HepG2 (cell line): ENCODE data around the gene EEFSEC. TPM values are rescaled to one million over a fixed set of nuclear protein-coding genes. Genes with fewer than 3 reads are reported as not detected.

ENCODE experiments used
- ATAC-seq: fragments of 200-7000 bp; cut with Tn5 transposase; 3 replicates; pipeline ENCODE4 v1.9.1; 2020; ENCODE audit warnings: mild to moderate bottlenecking, moderate library complexity
- BruUV-seq: library from RNA; stranded (reverse); fragments of 400-500 nt; replicated peaks from 2 replicates; lab custom pipeline; 2021; lab: Mats Ljungman, UMichigan
- CTCF ChIA-PET: fragments of 300-600 bp; formaldehyde crosslinking; extraction: SDS; loops from one replicate; lab custom pipeline; 2021; ENCODE audit warnings: low total read pairs, inconsistent platforms, low intra/inter-chr PET ratio; lab: Yijun Ruan, JAX
- POLR2A ChIA-PET: fragments of 350-600 bp; sonication (Branson Sonifier 250); formaldehyde crosslinking; loops from one replicate; lab custom pipeline; 2020; ENCODE audit warnings: antibody characterized with exemption, inconsistent platforms; lab: Yijun Ruan, JAX
- DNase-seq: peaks from one replicate; pipeline ENCODE4 v3.0.0-alpha.2; 2015; ENCODE audit warnings: low spot score
- FAIRE-seq: peaks from 3 replicates; lab custom pipeline; 2011; peaks lifted over from hg19 to GRCh38; lab: Jason Lieb, UNC
- H2AFZ ChIP-seq: one replicate; pipeline ENCODE4 v1.6.1; 2011; ENCODE audit warnings: low read length, inconsistent platforms
- H3K27ac ChIP-seq: fragments of 300-600 bp; 3 replicates; pipeline ENCODE4 v1.8.0; 2011; ENCODE audit warnings: mixed run types, mild to moderate bottlenecking, mixed read lengths, low read length, inconsistent platforms; ENCODE audit not compliant: insufficient read depth; ENCODE audit errors: extremely low read length
- H3K27me3 ChIP-seq, 2 experiments: fragments of 200-600 bp in 1 of 2; 2 replicates in 1 of 2; 3 replicates in 1 of 2; pipeline versions ENCODE4 v1.6.0 to v1.8.0; 2011; ENCODE audit warnings: low read length in 2 of 2, mild to moderate bottlenecking in 2 of 2, moderate library complexity in 2 of 2, inconsistent platforms in 1 of 2; ENCODE audit not compliant: insufficient read depth in 2 of 2, control insufficient read depth in 1 of 2
- H3K36me3 ChIP-seq, 2 experiments: fragments of 200-600 bp in 1 of 2; replicated peaks in 1 of 2; 2 replicates in 1 of 2; 3 replicates in 1 of 2; pipeline versions ENCODE4 v1.5.1 to v1.8.0; 2011; ENCODE audit warnings: low read length in 2 of 2, inconsistent platforms in 1 of 2; ENCODE audit not compliant: insufficient read depth in 2 of 2, control insufficient read depth in 1 of 2
- H3K4me1 ChIP-seq: 2 replicates; pipeline ENCODE4 v1.5.1; 2012; ENCODE audit warnings: low read length, inconsistent platforms; ENCODE audit not compliant: insufficient read depth
- H3K4me2 ChIP-seq: 2 replicates; pipeline ENCODE4 v1.6.0; 2011; ENCODE audit warnings: low read depth, low read length, inconsistent platforms
- H3K4me3 ChIP-seq, 3 experiments: fragments of 200-600 bp in 1 of 3; sonication (generic), shearing (Covaris generic) in 1 of 3; replicated peaks in 1 of 3; 2 replicates each; pipeline ENCODE4 v1.5.1; 2011 to 2016; ENCODE audit warnings: low read length in 3 of 3, inconsistent platforms in 2 of 3, low read depth in 2 of 3, mild to moderate bottlenecking in 2 of 3, control low read depth in 1 of 3, mixed read lengths in 1 of 3; ENCODE audit not compliant: insufficient read depth in 1 of 3
- H3K79me2 ChIP-seq: one replicate; pipeline ENCODE4 v1.6.1; 2011; ENCODE audit warnings: low read length, inconsistent platforms; ENCODE audit not compliant: insufficient read depth
- H3K9ac ChIP-seq: 2 replicates; pipeline ENCODE4 v1.6.0; 2011; ENCODE audit warnings: mild to moderate bottlenecking, low read depth, low read length, inconsistent platforms; ENCODE audit not compliant: insufficient read depth
- H3K9me3 ChIP-seq: 2 replicates; pipeline ENCODE4 v1.5.1; 2012; ENCODE audit warnings: mild to moderate bottlenecking, low read length
- H4K20me1 ChIP-seq: 2 replicates; pipeline ENCODE4 v1.6.0; 2011; ENCODE audit warnings: inconsistent platforms, mild to moderate bottlenecking, low read length, moderate library complexity; ENCODE audit not compliant: insufficient read depth
- CEBPG ChIP-seq: IDR thresholded peaks from 2 replicates; pipeline ENCODE4 v1.6.1; 2016
- CHD4 ChIP-seq: fragments of 200-600 bp; sonication (generic); IDR thresholded peaks from 2 replicates; pipeline ENCODE4 v1.7.0; 2017; ENCODE audit warnings: mild to moderate bottlenecking, low read length, borderline replicate concordance
- NFYB ChIP-seq: sonication (generic); formaldehyde crosslinking; IDR thresholded peaks from 2 replicates; pipeline ENCODE4 v1.4.0; 2020; ENCODE audit warnings: missing genetic modification reagents
- RBM39 ChIP-seq: fragments of 200-400 bp; formaldehyde crosslinking; IDR thresholded peaks from one replicate; pipeline ENCODE4 v1.6.1; 2018; ENCODE audit warnings: antibody characterized with exemption, mild to moderate bottlenecking, low read depth, low read length; ENCODE audit not compliant: poor library complexity, severe bottlenecking
- ZMYM4 ChIP-seq: sonication (generic); formaldehyde crosslinking; IDR thresholded peaks from 2 replicates; pipeline ENCODE4 v1.8.1; 2023; ENCODE audit warnings: mild to moderate bottlenecking, missing genetic modification reagents
- ZNF160 ChIP-seq: sonication (generic); formaldehyde crosslinking; IDR thresholded peaks from 2 replicates; pipeline ENCODE4 v1.8.0; 2022; ENCODE audit warnings: mild to moderate bottlenecking, inconsistent platforms, missing genetic modification reagents
- ZNF224 ChIP-seq: sonication (generic); formaldehyde crosslinking; IDR thresholded peaks from 2 replicates; pipeline ENCODE4 v1.5.0; 2020; ENCODE audit warnings: mild to moderate bottlenecking, missing genetic modification reagents
- ZNF282 ChIP-seq: fragments of 450-650 bp; IDR thresholded peaks from 2 replicates; pipeline ENCODE4 v1.6.1; 2018; ENCODE audit not compliant: partially characterized antibody
- ZNF337 ChIP-seq: sonication (generic); formaldehyde crosslinking; IDR thresholded peaks from 2 replicates; pipeline ENCODE4 v1.5.1; 2020; ENCODE audit warnings: missing genetic modification reagents, low read depth, mild to moderate bottlenecking, borderline replicate concordance
- ZNF501 ChIP-seq: sonication (generic); formaldehyde crosslinking; IDR thresholded peaks from 2 replicates; pipeline ENCODE4 v1.5.1; 2020; ENCODE audit warnings: mild to moderate bottlenecking, moderate library complexity, missing genetic modification reagents
- ZNF614 ChIP-seq: IDR thresholded peaks from 2 replicates; pipeline ENCODE4 v1.6.1; 2018; ENCODE audit warnings: missing biosample characterization, missing genetic modification reagents, inconsistent platforms, borderline replicate concordance
- ZNF629 ChIP-seq: sonication (generic); formaldehyde crosslinking; conservative IDR thresholded peaks from 2 replicates; pipeline ENCODE4 v1.5.0; 2020; ENCODE audit warnings: missing genetic modification reagents
- WGBS: methylation state at CpG from one replicate; pipeline ENCODE4 v1.1.6; 2017; ENCODE audit warnings: low lambda C conversion rate; 5-methylcytosine and 5-hydroxymethylcytosine counted together
- in situ Hi-C: cut with HindIII; loops from 2 replicates; pipeline ENCODE4 v1.10.0; 2017; ENCODE audit warnings: low pct_unique_long_range_greater_than_20kb; ENCODE audit not compliant: extremely low pct_ligation_motif_present
- intact Hi-C: fragments of 100-400 bp; cut with micrococcal nuclease; formaldehyde crosslinking; loops from one replicate; pipeline ENCODE4 v1.10.0; 2022; ENCODE audit not compliant: unreplicated experiment
- polyA plus RNA-seq, 8 experiments: library from polyadenylated mRNA; depleted of rRNA in 3 of 8; stranded (reverse) in 7 of 8; unstranded in 1 of 8; fragments of >200 nt; fragmentation: Illumina TruSeq in 4 of 8; extraction: Trizol in 4 of 8; gene quantifications; 2 replicates each; pipeline versions ENCODE4 v1.2.1 to v1.2.3, GENCODE V29; 2011 to 2016; ENCODE audit warnings: low read depth in 4 of 8, missing spikeins in 1 of 8, mixed read lengths in 1 of 8; ENCODE audit not compliant: insufficient read depth in 1 of 8
- total RNA-seq, 5 experiments: library from RNA; depleted of rRNA; stranded (reverse); fragments of >200 nt; fragmentation: Illumina TruSeq; extraction: Trizol; gene quantifications; 2 replicates each; pipeline ENCODE4 v1.2.3, GENCODE V29; 2016; ENCODE audit warnings: low read depth in 1 of 5
- TF ChIP-seq, protein P1 (sequence below): sonication (generic); formaldehyde crosslinking; IDR thresholded peaks from 2 replicates; pipeline ENCODE4 v1.4.0; 2020; ENCODE audit warnings: mild to moderate bottlenecking, missing genetic modification reagents, borderline replicate concordance
- TF ChIP-seq, protein P2 (sequence below): sonication (generic); formaldehyde crosslinking; IDR thresholded peaks from 2 replicates; pipeline ENCODE4 v1.8.0; 2022; ENCODE audit warnings: missing genetic modification reagents, low read depth, mild to moderate bottlenecking, borderline replicate concordance
- TF ChIP-seq, protein P3 (sequence below): fragments of 450-650 bp; IDR thresholded peaks from 2 replicates; pipeline ENCODE4 v1.6.1; 2016
- TF ChIP-seq, protein P4 (sequence below): sonication (generic); formaldehyde crosslinking; conservative IDR thresholded peaks from 2 replicates; pipeline ENCODE4 v1.4.0; 2020; ENCODE audit warnings: missing genetic modification reagents

EEFSEC gene
- total and polyA plus RNA-seq, 2 of the 13 experiments (the other 11 are each of a cell fraction or from before 2014, with no cell fraction given): 6.4 to 24.2 TPM

DNA sequence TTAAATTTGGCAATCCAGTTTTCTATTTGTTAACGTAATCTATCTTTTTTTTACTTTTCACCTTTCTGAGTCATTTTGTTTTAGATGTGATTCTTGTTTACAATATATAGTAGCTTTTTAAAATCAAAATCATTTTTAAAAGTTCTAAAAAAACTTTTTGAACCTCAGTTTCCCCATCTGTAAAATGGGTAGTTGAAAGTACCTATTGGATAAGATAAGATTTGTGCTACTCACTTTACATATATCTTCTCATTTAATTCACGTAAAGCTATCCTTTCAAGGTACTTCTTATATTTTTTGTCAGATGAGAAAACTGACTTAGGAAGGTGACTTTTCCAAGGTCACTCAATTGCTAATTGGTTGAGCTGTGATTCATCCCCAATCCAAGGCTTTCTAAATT lies 153.2 kb downstream of the EEFSEC start:
- no peak for DNase-seq
- FAIRE-seq: no peak
- 98% methylated on average over 2 of the region's 2 CpGs for WGBS

More for the DNA sequence above, 153.2 kb downstream of the EEFSEC start:
- POLR2A ChIA-PET: no interaction called here
- TF ChIP-seq ZNF224 (CRISPR knock-in tag) (no peak), ZNF501 (no peak), CHD4 (peak; percentile 89; the same call in 1 of the 2 replicates), CEBPG (CRISPR knock-in tag) (no peak), ZNF629 (peak; percentile 92), ZNF337 (CRISPR knock-in tag) (no peak), ZNF614 (CRISPR knock-in tag) (no peak), ZMYM4 (CRISPR knock-in tag) (no peak), ZNF282 (no peak), RBM39 (no peak), ZNF160 (CRISPR knock-in tag) (no peak), NFYB (CRISPR knock-in tag) (no peak)
- TF ChIP-seq, protein P1, sequence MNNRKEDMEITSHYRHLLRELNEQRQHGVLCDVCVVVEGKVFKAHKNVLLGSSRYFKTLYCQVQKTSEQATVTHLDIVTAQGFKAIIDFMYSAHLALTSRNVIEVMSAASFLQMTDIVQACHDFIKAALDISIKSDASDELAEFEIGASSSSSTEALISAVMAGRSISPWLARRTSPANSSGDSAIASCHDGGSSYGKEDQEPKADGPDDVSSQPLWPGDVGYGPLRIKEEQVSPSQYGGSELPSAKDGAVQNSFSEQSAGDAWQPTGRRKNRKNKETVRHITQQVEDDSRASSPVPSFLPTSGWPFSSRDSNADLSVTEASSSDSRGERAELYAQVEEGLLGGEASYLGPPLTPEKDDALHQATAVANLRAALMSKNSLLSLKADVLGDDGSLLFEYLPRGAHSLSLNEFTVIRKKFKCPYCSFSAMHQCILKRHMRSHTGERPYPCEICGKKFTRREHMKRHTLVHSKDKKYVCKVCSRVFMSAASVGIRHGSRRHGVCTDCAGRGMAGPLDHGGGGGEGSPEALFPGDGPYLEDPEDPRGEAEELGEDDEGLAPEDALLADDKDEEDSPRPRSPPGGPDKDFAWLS (CRISPR knock-in tag): no peak
- TF ChIP-seq, protein P2, sequence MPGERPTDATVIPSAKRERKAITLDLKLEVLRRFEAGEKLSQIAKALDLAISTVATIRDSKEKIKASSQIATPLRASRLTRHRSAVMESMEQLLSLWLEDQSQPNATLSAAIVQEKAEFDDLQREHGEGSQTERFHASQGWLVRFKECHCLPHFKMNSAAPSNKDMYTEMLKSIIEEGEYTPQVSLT (CRISPR knock-in tag): no peak
- TF ChIP-seq, protein P3, sequence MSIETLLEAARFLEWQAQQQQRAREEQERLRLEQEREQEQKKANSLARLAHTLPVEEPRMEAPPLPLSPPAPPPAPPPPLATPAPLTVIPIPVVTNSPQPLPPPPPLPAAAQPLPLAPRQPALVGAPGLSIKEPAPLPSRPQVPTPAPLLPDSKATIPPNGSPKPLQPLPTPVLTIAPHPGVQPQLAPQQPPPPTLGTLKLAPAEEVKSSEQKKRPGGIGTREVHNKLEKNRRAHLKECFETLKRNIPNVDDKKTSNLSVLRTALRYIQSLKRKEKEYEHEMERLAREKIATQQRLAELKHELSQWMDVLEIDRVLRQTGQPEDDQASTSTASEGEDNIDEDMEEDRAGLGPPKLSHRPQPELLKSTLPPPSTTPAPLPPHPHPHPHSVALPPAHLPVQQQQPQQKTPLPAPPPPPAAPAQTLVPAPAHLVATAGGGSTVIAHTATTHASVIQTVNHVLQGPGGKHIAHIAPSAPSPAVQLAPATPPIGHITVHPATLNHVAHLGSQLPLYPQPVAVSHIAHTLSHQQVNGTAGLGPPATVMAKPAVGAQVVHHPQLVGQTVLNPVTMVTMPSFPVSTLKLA: no peak
- TF ChIP-seq, protein P4, sequence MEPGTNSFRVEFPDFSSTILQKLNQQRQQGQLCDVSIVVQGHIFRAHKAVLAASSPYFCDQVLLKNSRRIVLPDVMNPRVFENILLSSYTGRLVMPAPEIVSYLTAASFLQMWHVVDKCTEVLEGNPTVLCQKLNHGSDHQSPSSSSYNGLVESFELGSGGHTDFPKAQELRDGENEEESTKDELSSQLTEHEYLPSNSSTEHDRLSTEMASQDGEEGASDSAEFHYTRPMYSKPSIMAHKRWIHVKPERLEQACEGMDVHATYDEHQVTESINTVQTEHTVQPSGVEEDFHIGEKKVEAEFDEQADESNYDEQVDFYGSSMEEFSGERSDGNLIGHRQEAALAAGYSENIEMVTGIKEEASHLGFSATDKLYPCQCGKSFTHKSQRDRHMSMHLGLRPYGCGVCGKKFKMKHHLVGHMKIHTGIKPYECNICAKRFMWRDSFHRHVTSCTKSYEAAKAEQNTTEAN: no peak
- Histone ChIP-seq H3K36me3 (peaks cover 4 to 7% of the 10 kb centered on the region in 2 experiments; a peak in 4 of 5 replicates), H3K27ac (no peak overlapping the region), H3K4me3 (no peak overlapping the region), H3K4me2 (no peak overlapping the region), H3K9me3 (no peaks in the 10 kb centered on the region), H4K20me1 (no peaks in the 10 kb centered on the region), H3K27me3 (no peaks in the 10 kb centered on the region), H3K79me2 (no peaks in the 10 kb centered on the region), H2AFZ (no peak overlapping the region), H3K4me1 (peaks cover 13% of the 10 kb centered on the region), H3K9ac (no peak overlapping the region)
- BruUV-seq: no TSS peak
- ATAC-seq: no peak
- in situ Hi-C loops (loop anchor here (5.0 kb wide), 1 partner anchor 181 kb away; no protein-coding TSS in a partner anchor), intact Hi-C loops (no loop called here)
- CTCF ChIA-PET: no interaction called here
